ENCODE measurements around the gene METTL5. TPM values are rescaled to one million over a fixed set of nuclear protein-coding genes. Genes with fewer than 3 reads are reported as not detected.

The METTL5 gene
- total and polyA plus RNA-seq, 9 of the 15 experiments (the other 6 are each of a cell fraction or from before 2014, with no cell fraction given) = 149 to 471 (median 224) TPM

DNA sequence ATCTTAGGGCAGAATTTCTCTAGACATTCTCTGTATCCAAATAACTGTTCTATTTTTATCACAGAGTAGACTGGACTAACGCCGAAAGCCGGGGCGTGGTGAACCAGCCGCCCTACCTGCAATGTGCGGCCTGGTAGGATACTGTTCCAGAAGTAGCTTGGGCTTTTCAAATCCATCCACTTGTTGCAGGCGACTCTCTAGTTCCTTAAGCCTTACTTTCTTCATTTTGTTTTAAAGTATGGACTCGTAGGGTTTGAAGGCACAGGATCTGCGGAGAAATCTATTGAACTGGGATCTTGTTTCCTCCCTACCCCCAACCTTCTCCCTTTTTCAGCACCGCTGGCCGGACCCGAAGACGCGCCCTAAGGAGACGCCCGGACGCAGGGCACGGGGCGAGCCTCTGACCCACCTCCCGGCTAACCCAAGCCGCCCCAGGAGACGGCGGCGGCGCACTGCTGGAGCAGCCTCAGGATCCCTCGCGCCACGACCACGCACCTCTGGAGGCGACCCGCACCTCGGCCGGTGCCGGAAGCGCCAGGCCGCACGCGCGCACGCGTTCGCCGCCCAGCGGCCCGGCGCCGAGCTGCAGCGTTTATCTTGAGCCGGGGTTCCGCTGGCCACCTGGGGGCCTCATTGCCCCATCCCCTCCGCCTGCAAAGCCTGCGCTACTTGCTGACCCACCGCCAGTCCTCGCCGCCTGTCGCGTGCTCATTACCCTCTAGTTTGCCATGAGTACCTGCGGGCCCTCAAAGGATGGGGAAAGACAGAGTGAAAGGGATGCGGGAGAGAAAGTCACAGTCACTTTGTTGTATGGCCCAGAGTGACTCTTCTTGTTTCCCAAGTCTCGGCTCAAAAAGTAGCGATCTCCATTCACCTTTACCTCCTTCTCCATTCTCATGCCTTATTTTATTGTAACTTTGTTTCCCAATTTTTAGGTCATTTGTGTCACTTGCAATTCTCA, at the start of gene METTL5 (continued):
- TF ChIP-seq, protein P1, sequence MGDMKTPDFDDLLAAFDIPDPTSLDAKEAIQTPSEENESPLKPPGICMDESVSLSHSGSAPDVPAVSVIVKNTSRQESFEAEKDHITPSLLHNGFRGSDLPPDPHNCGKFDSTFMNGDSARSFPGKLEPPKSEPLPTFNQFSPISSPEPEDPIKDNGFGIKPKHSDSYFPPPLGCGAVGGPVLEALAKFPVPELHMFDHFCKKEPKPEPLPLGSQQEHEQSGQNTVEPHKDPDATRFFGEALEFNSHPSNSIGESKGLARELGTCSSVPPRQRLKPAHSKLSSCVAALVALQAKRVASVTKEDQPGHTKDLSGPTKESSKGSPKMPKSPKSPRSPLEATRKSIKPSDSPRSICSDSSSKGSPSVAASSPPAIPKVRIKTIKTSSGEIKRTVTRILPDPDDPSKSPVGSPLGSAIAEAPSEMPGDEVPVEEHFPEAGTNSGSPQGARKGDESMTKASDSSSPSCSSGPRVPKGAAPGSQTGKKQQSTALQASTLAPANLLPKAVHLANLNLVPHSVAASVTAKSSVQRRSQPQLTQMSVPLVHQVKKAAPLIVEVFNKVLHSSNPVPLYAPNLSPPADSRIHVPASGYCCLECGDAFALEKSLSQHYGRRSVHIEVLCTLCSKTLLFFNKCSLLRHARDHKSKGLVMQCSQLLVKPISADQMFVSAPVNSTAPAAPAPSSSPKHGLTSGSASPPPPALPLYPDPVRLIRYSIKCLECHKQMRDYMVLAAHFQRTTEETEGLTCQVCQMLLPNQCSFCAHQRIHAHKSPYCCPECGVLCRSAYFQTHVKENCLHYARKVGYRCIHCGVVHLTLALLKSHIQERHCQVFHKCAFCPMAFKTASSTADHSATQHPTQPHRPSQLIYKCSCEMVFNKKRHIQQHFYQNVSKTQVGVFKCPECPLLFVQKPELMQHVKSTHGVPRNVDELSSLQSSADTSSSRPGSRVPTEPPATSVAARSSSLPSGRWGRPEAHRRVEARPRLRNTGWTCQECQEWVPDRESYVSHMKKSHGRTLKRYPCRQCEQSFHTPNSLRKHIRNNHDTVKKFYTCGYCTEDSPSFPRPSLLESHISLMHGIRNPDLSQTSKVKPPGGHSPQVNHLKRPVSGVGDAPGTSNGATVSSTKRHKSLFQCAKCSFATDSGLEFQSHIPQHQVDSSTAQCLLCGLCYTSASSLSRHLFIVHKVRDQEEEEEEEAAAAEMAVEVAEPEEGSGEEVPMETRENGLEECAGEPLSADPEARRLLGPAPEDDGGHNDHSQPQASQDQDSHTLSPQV (IDR thresholded peaks at IDR 0.05) = peak; percentile 98
- TF ChIP-seq, protein P2, sequence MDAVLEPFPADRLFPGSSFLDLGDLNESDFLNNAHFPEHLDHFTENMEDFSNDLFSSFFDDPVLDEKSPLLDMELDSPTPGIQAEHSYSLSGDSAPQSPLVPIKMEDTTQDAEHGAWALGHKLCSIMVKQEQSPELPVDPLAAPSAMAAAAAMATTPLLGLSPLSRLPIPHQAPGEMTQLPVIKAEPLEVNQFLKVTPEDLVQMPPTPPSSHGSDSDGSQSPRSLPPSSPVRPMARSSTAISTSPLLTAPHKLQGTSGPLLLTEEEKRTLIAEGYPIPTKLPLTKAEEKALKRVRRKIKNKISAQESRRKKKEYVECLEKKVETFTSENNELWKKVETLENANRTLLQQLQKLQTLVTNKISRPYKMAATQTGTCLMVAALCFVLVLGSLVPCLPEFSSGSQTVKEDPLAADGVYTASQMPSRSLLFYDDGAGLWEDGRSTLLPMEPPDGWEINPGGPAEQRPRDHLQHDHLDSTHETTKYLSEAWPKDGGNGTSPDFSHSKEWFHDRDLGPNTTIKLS (IDR thresholded peaks at IDR 0.05; ENCODE audit: borderline replicate concordance, low read depth) = peak; percentile 72; the same call in 1 of the 2 replicates
- TF ChIP-seq, protein P3, sequence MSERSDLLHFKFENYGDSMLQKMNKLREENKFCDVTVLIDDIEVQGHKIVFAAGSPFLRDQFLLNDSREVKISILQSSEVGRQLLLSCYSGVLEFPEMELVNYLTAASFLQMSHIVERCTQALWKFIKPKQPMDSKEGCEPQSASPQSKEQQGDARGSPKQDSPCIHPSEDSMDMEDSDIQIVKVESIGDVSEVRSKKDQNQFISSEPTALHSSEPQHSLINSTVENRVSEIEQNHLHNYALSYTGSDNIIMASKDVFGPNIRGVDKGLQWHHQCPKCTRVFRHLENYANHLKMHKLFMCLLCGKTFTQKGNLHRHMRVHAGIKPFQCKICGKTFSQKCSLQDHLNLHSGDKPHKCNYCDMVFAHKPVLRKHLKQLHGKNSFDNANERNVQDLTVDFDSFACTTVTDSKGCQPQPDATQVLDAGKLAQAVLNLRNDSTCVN (CRISPR knock-in tag; IDR thresholded peaks at IDR 0.05) = no peak
- no peak for TF ChIP-seq ZNF316 (IDR thresholded peaks at IDR 0.05)
- no peak for TF ChIP-seq MTA2 (IDR thresholded peaks at IDR 0.05; ENCODE audit: low read depth)
- no peak for TF ChIP-seq GABPB2 (CRISPR knock-in tag; conservative IDR thresholded peaks at IDR 0.05)

Data from K562 (cell line).